ENCODE results near the gene BRD4.

BRD4 gene

DNA sequence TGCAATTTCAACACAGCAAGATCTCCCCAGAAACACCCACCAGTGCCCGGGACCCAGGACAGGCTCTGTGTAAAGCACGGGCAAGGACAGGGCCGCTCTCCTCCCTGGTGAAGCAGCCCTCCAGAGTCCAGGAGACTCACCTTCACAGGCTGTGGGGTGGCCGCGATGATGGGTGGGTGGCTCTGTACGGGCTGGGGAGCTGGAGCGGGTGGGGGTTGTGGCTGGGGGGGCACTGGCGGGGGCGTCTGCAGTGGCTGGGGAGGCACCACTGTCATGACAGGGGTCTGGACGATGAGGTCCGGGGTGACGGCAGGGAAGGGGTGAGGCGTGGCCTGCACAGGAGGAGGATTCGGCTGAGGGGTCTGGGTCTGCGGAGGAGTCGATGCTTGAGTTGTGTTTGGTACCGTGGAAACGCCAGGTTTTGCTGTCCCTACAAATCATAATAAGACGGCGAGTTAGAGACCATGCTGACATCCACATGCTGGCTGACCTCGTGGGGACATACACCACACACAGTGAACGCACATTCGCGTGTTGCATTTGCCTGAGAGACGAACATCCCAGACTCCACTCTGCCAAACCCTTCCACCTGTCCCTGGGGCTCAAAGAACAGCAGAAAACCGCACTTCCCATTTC, 67.0 kb downstream of the BRD4 start:
- Histone ChIP-seq H3K4me3 (no peak overlapping the region), H3K9me3 (ENCODE audit: low read depth, low read length) (no peaks in the 10 kb centered on the region), H3K9ac (ENCODE audit: insufficient read length) (no peak overlapping the region), H3K36me3 (ENCODE audit: insufficient read depth, low read length) (peaks cover 94% of the 10 kb centered on the region), H3K27ac (no peak overlapping the region)
- DNase-seq (ENCODE audit: low read depth, low spot score): no peak
- no peak for TF ChIP-seq POLR2AphosphoS5 (IDR thresholded peaks at IDR 0.05; ENCODE audit: borderline replicate concordance, low read depth, low read length)
- TF ChIP-seq EZH2 (IDR thresholded peaks at IDR 0.05): no peak
- TF ChIP-seq FOXP2 (optimal IDR thresholded peaks at IDR 0.05; ENCODE audit: control extremely low read depth, extremely low read length, insufficient read depth): no peak

- DNase-seq (ENCODE audit: low read depth, low spot score): no peak
- H3K36me3 ChIP-seq (ENCODE audit: insufficient read depth, low read length): peaks cover 94% of the 10 kb centered on the region
- no peaks in the 10 kb centered on the region for H3K9me3 ChIP-seq (ENCODE audit: low read depth, low read length)
- H3K4me3 ChIP-seq: no peak overlapping the region
- no peak overlapping the region for H3K27ac ChIP-seq
- H3K9ac ChIP-seq (ENCODE audit: insufficient read length): no peak overlapping the region
- TF ChIP-seq EZH2 (IDR thresholded peaks at IDR 0.05) (no peak), FOXP2 (optimal IDR thresholded peaks at IDR 0.05; ENCODE audit: control extremely low read depth, extremely low read length, insufficient read depth) (no peak), POLR2AphosphoS5 (IDR thresholded peaks at IDR 0.05; ENCODE audit: borderline replicate concordance, low read depth, low read length) (no peak)
Observed at GRCh38 chr19:15264933-15265206, 67.5 kb downstream of the BRD4 start.

- Histone ChIP-seq H3K36me3 (ENCODE audit: insufficient read depth, low read length) (peaks cover 94% of the 10 kb centered on the region), H3K27ac (no peak overlapping the region), H3K9me3 (ENCODE audit: low read depth, low read length) (no peaks in the 10 kb centered on the region), H3K9ac (ENCODE audit: insufficient read length) (no peak overlapping the region), H3K4me3 (no peak overlapping the region)
- TF ChIP-seq FOXP2 (optimal IDR thresholded peaks at IDR 0.05; ENCODE audit: control extremely low read depth, extremely low read length, insufficient read depth): no peak
- TF ChIP-seq POLR2AphosphoS5 (IDR thresholded peaks at IDR 0.05; ENCODE audit: borderline replicate concordance, low read depth, low read length): no peak
- TF ChIP-seq EZH2 (IDR thresholded peaks at IDR 0.05): no peak
- no peak for DNase-seq (ENCODE audit: low read depth, low spot score)
Observed at GRCh38 chr19:15264061-15264932, 68.0 kb downstream of the BRD4 start.

DNA sequence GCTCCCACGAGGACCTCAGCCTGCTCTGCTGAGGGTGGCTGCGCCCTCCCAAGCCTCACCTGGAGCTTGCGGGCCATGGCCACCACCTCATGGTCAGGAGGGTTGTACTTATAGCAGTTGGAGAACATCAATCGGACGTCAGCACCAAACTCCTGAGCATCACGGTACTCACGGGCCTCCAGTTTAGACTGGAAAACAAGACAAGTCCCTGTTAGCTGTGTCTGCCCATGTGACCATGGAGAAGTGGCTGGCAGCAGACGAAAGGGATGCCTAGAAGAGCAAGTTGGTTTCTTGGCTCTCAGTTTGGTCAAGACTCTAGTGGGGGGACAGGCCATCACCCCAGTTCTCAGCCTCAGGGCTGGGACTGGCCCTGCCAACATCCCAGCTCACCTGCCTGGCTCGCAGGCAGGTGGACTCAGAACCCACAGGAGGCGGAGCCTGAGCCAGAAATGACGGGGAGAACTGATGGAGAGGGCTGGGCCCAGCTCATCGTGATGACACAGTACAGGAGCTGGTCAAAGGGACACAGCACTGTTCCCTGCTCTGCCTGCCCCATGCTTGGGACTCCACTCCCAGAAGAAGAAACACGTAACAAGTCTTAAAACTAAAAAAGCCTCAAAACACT, 68.9 kb downstream of the BRD4 start:
- DNase-seq (ENCODE audit: low read depth, low spot score): no peak
- no peak for TF ChIP-seq EZH2 (IDR thresholded peaks at IDR 0.05)
- TF ChIP-seq FOXP2 (optimal IDR thresholded peaks at IDR 0.05; ENCODE audit: control extremely low read depth, extremely low read length, insufficient read depth): no peak
- no peak for TF ChIP-seq POLR2AphosphoS5 (IDR thresholded peaks at IDR 0.05; ENCODE audit: borderline replicate concordance, low read depth, low read length)
- Histone ChIP-seq H3K36me3 (ENCODE audit: insufficient read depth, low read length) (peaks cover 94% of the 10 kb centered on the region), H3K27ac (no peak overlapping the region), H3K9me3 (ENCODE audit: low read depth, low read length) (no peaks in the 10 kb centered on the region), H3K4me3 (no peak overlapping the region), H3K9ac (ENCODE audit: insufficient read length) (no peak overlapping the region)

GRCh38 chr19:15262011-15262410, 70.3 kb downstream of the BRD4 start:
- Histone ChIP-seq H3K9me3 (ENCODE audit: low read depth, low read length) (no peaks in the 10 kb centered on the region), H3K4me3 (no peak overlapping the region), H3K36me3 (ENCODE audit: insufficient read depth, low read length) (peaks cover 94% of the 10 kb centered on the region), H3K9ac (ENCODE audit: insufficient read length) (no peak overlapping the region), H3K27ac (no peak overlapping the region)
- TF ChIP-seq FOXP2 (optimal IDR thresholded peaks at IDR 0.05; ENCODE audit: control extremely low read depth, extremely low read length, insufficient read depth) (no peak), EZH2 (IDR thresholded peaks at IDR 0.05) (no peak), POLR2AphosphoS5 (IDR thresholded peaks at IDR 0.05; ENCODE audit: borderline replicate concordance, low read depth, low read length) (no peak)
- DNase-seq (ENCODE audit: low read depth, low spot score): no peak

GRCh38 chr19:15260939-15261338, 71.4 kb downstream of the BRD4 start:
- Histone ChIP-seq H3K9ac (ENCODE audit: insufficient read length) (no peak overlapping the region), H3K9me3 (ENCODE audit: low read depth, low read length) (no peaks in the 10 kb centered on the region), H3K36me3 (ENCODE audit: insufficient read depth, low read length) (peaks cover 94% of the 10 kb centered on the region), H3K4me3 (no peak overlapping the region), H3K27ac (no peak overlapping the region)
- no peak for TF ChIP-seq FOXP2 (optimal IDR thresholded peaks at IDR 0.05; ENCODE audit: control extremely low read depth, extremely low read length, insufficient read depth)
- TF ChIP-seq EZH2 (IDR thresholded peaks at IDR 0.05): no peak
- TF ChIP-seq POLR2AphosphoS5 (IDR thresholded peaks at IDR 0.05; ENCODE audit: borderline replicate concordance, low read depth, low read length): no peak
- no peak for DNase-seq (ENCODE audit: low read depth, low spot score)

- Histone ChIP-seq H3K27ac (no peak overlapping the region), H3K9ac (ENCODE audit: insufficient read length) (no peak overlapping the region), H3K36me3 (ENCODE audit: insufficient read depth, low read length) (peaks cover 94% of the 10 kb centered on the region), H3K4me3 (no peak overlapping the region), H3K9me3 (ENCODE audit: low read depth, low read length) (no peaks in the 10 kb centered on the region)
- no peak for TF ChIP-seq FOXP2 (optimal IDR thresholded peaks at IDR 0.05; ENCODE audit: control extremely low read depth, extremely low read length, insufficient read depth)
- no peak for TF ChIP-seq POLR2AphosphoS5 (IDR thresholded peaks at IDR 0.05; ENCODE audit: borderline replicate concordance, low read depth, low read length)
- no peak for TF ChIP-seq EZH2 (IDR thresholded peaks at IDR 0.05)
- DNase-seq (ENCODE audit: low read depth, low spot score): no peak
Observed at GRCh38 chr19:15259907-15260306, 72.4 kb downstream of the BRD4 start.

GRCh38 chr19:15257782-15258181, 74.6 kb downstream of the BRD4 start:
- H3K9me3 ChIP-seq (ENCODE audit: low read depth, low read length): no peaks in the 10 kb centered on the region
- no peak overlapping the region for H3K4me3 ChIP-seq
- no peak overlapping the region for H3K9ac ChIP-seq (ENCODE audit: insufficient read length)
- no peak for TF ChIP-seq FOXP2 (optimal IDR thresholded peaks at IDR 0.05; ENCODE audit: control extremely low read depth, extremely low read length, insufficient read depth)
- TF ChIP-seq EZH2 (IDR thresholded peaks at IDR 0.05): no peak
- no peak for TF ChIP-seq POLR2AphosphoS5 (IDR thresholded peaks at IDR 0.05; ENCODE audit: borderline replicate concordance, low read depth, low read length)
- H3K36me3 ChIP-seq (ENCODE audit: insufficient read depth, low read length): peaks cover 94% of the 10 kb centered on the region
- DNase-seq (ENCODE audit: low read depth, low spot score): no peak
- H3K27ac ChIP-seq: no peak overlapping the region
